Measurements from ENCODE around the gene HOXB4.

HOXB4 gene

DNA sequence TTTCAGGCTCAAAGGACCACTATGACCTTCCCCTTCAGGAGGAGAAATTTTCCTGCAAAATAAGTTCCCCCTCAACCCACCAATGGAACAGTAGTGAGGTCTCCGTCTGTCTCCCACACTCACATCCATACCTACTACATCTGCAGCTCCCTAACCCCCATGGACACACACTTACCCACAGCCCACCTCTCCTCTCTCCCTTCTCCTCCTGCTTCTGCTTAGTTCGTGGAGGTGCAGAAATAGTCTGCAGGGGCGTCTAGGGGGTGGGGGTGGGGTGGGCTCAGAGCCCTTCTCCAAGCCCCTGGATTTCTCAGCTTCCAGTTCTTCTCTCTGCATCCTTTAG, 8.9 kb downstream of the HOXB4 start:
- DNase-seq: no peak

DNA sequence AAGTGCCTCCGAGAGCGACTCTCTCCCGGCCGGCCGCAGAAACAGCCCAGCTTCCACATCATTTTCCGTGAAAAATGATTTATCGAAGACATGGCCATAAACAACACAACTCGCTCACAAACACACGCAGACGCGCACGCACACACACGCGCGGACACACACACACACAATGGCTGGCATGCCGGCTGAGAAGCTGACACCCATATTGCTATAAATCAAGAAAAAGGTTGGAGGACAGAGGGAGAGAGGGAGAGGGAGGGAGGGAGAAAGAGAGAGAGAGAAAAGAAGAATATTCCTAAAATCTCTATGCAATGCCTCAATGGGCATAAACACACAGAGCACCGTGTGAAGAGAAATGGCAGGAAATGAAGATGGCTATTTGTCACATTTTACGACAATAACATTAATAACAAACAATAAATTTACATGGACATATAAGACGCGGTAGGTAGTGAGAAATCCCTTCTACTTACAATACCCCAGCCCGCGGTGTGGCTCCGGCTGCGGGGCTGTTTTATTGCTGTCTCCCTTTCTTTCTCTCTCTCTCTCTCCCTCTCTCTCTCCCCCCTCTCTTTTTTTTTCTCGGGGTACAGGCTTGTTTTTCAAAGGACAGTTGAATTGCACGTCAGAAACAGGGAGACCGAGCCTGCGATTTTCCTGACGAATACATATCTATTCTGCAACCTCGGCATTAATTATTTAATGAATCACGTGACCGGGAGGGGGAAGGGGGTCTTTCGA, 9.5 kb downstream of the HOXB4 start:
- no peak for DNase-seq

DNA sequence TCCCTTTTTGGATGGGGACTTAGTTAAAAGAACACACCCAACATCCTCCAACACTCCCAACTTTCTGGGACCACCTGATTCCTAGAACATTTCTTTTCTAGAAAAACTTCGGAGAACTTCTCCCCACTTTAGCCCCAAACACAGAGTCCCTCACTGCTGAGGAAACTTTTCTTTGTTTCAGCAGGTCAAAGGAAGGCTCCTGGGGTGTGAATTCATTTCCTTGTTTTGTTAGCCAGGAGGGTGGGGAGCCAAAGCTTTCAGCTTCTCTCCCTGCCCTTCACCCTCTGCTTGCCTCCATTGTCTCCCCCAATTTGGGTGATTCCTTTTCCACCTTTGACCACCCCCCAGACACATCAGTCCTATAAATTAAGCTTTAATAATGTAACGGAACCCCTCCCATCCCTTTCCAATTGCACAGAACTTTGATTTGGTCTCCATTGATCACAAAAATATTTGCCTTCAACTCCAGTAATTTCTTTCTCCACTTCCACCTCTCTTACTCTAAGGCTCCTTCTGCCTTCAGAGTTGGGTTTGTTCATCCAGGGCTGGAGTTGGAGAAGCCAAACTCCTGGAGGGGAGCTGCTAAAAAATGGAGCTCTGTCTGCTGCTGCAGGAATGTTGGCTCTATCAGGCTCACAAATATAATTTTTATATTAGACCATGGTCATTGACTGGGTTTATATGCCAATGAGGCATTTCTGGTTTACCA, 10.3 kb downstream of the HOXB4 start:
- DNase-seq: no peak

DNA sequence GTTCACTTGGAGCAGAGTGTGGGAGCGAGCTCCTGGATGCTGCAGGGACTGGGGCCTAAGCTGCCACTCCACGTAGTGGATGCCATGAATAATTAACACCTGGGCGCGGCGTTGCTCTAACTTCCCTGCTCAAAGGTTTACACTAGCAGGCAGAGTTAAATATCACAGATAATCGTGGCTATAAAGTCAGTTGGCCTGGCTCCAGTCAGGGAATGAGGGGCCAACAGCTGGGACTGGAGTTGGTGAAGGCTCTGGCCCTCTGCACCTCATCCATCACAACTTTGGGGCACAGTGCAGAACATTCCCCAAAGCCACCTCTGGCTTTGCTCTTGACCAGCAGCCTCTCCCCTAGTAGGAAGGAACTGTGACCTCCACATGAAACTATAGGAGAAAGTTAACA, 10.9 kb downstream of the HOXB4 start:
- no peak for DNase-seq

DNA sequence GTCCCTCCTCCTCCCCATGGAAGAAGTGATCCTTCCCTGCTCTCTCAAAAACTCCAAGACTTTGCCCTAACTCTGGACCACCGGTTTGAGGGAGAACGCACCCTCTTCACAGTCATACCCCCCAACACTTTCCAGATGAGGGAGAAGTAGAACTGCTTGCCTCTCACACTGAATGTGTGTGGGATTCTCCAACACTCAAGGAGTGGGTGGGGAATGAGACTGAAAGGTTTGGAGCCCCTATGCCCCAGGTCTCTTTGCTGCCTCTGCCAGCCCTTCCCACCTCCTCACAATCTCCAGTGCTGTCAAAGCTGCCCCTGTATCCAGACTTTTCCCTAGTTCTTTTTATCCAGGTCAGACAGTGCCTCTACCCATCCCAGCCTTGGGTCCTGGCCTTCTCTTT, 11.4 kb downstream of the HOXB4 start:
- DNase-seq: no peak

DNA sequence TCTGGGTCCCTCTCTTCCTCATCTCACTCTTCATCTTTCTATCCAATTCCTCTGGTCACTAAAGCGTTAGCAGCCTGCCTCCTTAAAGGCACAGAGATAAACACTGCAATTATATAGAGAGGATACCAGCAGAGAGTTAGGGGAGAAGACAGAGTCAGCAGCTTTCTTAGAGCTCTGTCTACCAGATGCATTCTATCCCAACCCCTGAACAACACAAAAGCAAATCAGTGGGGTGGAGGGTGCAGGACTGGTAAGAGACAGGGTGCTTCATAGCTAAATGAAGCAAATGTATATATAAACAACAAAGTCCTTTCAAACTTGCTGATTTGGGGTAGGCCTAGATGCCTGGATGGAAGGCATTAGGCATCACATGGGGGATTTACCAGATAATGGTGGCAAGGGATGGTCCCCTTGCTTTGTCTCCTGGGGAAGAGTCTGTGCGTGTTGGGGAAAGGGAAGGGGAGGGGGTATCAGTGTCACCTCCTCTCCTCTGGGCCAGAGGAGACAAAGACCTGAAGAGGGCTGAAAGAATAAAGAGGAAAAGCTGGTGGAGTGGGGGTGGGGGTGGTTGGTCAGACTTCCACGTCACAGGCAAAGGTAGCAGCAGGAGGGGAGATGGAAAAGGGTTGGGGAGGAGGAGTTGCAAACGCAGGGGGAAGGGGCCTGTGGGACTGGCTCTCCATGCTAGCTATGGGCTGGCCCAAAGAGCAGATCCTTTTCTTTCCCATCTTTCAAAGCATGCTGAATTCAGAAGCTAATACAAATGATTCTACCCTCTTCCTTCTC, 12.0 kb downstream of the HOXB4 start:
- no peak for DNase-seq

DNA sequence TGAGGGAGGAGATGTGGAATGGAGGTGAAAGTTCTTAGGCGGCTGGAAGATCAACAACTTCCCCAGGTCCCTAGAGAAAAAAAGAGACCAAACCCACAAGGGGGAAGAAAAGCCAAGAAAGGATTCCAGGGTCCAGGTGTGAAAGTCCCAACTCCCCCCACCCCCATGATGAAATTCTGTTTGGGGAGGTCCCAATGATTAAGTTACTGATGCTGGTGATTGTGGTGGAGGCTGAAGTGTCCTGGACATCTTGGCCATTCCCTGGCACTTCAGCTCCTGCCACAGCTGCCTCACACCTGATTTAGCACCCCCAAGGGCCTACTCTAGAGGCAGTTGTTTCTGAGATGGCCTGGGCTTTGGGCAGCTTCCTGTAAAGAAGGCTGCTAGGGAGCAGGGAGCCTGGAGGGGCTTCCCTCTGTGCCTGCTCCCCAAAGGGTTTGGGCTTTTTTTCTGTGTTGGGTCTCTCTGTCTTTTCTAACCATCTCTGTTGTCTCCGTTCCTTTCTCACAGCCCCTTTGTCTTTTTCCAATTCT, 13.1 kb downstream of the HOXB4 start:
- no peak for DNase-seq

DNA sequence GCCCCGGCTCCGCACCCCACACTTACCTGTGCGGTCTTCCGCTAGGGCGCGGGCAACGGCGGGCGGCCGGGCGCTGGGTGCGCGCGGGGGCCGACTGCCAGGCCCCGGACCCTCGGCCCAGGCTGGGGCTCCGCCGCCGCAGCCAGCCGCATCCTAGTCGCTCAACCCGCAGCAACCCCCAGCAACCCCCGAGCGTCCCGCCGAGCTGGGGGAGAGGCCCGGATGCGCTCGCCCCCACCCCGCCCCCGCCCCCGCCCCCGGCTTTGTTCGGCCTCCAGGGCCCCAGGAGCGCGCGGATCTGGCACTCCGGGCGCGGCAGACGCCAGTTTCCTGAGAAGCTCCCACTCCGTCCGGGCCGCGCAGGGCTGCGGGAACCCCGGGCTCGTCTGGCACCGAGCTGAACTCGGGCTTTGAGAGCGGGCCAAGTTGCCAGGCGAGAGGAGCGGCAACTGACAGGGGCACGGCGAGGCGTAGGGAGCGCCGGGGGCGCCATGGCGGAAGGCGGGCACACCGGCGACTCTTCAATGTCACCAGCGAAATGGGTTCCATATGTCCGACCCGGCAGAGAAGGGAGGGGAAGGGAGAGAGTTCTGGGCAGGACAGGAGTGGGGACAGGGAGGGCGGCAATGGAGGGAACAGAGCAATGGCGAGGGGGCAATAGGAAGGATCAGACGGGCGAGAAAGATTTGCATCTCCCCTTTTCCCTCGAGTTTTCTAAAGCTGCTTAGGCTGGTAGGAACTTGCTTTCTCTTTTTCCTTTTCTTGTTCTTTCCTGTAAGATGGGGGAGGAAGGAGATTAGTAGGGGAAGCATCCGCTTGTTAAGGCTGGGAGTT, 13.7 kb downstream of the HOXB4 start:
- DNase-seq: no peak

DNA sequence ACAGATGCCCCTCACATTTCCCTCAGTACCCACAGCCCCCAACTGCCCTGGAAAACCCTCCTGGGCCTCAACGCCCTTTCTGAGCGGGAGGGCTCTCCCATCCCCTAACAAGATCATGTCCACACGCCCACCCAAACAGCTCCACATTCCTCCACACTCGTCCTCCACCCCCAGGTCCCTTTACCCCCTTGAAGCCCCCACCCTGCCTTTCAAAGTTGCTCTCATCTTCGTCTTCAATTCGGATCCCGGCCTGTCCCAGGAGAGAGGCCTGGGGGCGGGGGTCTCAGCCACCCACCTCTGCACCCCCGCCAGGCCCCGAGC, 14.3 kb downstream of the HOXB4 start:
- no peak for DNase-seq

DNA sequence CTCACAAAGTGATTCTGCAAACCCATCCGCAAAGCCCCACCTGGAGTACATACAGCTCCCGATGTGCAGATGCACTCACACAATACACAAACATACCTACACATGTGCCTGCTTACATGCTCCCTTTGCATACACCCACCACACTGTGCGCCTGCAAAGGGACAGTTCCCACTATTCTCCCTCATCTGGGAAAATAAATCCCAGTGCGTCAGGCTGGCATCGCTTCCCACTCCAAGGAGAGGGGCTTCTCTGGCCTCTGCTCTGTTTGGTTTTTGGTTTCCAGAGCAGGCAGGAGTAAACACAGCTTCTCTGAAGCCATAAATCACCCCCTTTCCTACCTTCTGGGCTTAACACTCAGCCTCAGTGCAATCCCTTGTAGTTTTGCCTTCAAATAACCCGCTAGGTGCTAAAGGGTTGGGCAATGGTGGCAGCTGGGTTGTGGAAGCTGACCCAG, 14.7 kb downstream of the HOXB4 start:
- no peak for DNase-seq

DNA sequence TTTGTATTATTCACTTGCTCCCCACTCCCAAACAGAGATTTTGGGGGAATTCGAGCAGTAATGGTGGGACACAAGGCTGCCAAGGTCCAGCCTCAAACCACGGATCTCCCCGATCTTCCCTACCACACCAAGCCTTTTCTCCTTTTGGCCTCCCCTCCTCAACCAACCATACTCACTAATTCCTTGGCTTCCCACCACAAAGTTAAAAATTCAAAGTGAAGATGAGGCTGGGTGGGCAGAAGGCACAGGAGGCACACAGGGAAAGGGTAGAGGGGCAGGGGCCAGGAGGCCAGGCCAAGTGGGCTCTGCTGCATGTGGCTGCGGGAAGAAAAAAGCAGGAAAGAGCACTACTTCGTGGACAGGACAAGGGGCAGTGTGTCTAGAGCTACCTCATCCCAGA, 15.2 kb downstream of the HOXB4 start:
- no peak for DNase-seq

DNA sequence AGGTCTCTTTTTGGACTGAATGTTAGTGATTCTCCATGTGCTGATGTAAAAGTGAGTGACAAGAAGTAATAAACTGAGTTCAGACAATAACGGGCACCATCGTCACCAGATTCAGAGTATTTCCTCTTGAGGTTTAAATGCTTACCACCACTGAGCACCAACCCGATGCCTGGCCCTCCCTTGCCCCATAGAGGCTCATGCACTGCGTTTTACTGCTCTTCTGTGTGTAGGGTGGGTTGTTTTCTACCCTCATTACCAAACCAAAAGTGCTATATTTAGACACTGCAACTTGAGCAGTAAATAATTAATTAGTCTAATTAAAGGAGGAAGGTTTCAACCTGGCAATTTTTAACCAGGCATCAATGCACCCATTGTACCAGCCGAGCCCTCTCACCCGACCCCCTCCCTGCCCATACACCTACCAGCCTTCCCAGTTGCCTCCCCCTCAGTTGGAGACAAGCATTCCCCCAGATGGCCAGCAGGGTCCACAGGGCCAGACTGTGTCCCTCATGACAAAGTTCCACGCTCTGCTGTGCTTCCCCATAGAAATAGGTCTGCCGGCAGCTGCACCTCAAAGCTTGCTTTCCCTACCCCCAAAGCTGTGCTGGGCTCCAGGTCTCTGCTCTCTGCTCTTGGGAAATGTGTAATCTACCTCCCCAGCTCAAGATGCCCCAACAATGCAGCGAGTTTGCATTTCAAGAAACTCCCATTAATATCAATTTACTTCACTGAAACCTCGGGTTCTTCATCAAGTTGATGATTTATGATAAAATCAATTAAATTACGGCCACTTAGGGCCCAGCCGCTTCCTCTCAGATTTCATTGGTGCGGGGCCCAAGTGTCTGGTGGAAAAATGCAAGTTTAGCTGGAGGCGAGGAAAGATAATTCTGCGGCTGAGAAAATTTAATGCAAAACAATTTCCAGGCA, 16.0 kb downstream of the HOXB4 start:
- DNase-seq: no peak

DNA sequence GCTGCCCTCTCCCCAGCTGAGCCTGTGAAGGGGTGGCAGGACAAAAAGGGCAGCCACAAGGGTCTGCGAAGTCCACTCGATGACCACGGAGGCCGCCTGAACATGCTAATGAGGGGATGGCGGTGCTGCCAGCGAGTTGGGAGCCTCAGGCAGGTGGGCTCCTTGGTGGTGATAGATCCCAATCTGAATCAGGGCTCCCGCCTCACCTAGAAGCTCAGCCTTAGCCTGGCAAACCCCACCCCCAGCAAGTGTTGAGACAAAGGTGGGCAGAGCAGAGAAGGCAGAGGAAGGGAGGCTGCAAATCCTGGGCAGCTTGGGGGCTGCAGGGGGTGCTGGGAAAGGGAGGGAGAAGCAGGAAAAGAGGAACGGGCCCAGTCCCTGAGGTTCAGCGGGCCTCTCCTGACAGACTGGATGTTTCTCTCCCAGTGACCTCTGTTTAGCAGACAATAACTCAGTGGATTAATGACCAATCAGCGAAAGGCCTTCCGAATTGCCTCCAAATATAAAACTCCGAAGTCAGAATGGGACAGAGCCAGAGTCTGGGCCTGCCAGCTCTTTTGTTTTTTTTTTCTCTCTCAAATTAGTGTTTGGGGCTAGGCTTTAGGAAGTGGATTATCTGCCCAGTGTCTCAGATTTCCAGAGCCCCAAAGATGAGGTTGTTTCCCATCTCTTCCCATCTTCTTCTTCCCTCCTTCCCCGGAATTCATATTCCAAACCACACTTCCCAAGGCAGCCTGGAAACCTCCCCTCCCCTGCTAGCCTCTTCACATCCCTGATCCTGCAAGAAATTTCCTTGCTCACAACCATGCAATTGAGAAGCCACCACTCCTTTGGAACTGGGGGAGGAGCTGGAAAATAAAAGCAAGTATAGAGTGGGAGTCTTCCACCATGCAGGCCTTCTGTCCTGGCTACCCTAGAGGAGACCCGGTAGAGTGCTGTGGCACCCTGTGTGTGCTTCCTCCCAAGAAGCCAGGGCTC, 18.0 kb downstream of the HOXB4 start:
- DNase-seq: no peak

DNA sequence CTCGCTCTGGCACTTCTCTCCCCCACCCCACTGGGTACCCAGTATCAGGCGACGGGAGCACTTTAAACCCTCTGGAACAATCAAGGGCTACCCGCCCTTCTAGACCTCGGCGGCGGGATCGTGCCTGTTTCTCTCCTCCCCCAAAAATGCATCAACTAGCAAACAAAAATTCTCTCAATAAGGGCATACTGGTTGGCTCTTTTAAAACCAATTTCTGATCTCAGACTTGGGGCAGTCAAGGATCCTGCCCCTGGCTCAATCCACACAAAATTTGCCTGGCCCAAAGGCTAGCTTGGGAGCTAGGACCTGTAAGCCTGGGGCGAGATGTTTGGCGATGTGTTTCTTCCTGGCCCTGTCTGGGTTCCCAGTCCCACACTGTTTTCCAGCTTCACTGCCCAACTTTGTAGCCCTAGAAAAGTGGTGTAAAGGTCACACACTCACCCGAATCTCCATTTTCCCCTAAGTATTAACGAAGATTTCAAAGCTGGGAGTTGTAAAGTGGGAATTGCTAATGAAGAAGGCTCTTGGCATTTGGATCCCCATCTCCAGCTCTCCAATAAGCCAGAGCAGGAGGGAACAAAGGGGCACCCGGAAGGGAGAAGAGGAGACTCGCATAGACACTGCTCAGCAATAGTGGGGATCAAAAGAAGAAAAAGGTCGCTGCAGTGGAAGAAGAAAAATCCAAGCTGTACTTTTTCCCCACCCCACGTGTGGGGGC, 18.9 kb downstream of the HOXB4 start:
- no peak for DNase-seq

DNA sequence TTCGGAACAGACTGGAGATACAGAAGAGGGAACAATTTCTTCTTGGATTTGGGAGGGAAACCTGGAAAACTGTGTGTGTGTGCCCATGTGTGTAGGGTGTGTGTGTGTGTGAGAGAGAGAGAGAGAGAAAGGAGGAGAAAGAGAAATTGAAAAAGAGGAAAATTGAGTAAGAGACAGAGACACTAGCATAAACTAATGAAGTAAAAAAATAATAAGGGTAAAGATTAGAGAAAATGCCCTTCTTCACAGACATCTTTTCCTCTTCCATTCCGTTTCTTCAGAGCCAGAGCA, 19.4 kb downstream of the HOXB4 start:
- no peak for DNase-seq

DNA sequence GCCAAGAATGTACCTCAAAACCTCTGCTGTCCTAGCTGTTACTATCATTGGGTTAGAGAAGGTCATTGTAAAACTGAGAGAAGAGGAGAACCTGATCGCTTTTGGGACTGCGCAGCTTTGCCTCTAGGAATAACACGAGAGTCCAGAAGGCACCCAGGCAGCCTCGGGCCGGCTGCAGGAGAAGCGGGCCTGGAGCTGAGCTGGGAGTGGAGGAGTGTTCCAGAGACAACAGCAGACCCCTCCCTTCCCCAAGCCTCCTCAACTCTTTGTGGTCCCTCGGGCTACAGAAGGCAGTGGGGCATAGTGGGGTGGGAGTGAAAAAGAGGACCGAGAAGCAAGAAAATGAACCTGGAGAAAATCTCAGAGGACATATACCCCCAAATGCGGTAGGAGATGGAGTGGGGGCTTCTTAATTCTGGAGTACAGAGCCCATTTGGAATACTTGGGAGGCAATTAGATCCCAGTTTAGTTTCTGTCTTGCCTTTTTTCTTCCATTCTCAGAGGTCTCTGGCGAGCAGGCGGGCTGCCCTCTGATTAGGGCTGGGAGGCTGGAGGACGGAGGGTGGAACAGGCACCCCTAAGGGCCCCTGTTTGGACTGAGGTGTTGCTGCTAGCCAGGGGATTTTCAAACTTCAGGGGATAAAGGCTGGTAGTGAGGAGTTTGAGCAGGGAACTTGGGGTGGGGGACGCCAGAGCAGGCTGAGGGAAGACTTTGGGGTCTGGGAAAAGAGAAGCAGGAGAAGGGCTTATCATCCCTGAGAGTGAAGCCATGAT, 19.9 kb downstream of the HOXB4 start:
- no peak for DNase-seq

DNA sequence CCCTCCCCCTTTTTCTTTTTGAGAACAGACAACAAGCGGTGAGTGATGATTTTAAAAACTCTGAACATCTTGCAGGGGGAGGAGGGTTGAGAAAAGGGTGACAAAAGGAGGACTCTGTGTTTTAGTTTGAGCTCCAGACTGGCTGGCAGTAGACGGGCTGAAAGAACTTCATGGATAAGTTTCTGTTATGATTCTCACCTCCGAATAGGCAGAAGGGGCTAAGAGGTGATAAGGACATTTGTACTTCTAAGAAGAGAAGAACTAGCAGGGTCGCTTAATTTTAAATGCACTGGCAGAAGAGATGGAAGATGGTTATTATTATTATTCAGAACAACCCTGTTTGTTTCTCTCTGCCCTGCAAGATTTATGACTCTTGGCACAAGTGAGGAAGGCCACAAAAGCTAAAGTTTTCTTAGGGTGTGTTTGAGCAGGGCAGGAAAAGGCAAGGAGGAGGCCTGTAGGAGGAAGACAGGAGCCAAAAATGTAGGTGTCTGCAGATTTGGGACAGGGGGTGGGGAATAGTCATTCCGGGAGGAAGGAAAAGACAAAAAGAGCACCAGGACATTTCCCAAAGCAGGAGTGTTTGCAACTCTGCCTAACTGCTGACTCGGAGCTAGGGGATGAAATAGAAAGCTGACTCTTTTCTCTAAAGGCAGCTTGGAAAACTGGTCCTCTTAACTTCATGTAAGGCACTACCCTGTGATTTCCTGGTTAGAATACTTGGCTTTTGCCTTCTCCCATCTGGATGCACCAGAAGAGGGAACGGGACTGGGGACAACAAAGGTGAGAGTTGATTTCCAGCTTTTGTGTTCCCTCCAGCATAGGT, 21.4 kb downstream of the HOXB4 start:
- DNase-seq: no peak

DNA sequence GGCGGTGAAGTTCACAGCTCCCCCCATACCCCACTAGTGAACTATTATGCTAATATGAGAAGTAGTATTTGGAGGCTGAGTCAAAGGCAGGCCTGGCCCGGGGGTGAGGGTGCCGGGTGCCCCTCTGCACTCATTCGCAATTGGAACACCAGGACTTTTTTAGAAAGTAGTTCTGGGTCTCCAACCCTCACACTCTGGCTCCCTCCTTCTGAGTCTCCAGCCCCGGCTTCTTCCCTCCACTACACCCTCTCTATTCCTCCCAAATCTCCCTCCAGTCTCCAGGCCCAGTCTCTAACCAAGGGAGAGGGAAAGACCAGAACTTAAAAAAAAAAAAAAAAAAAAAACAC, 21.9 kb downstream of the HOXB4 start:
- DNase-seq: no peak

Measured in NCI-H1417 treated with DMSO at 0.1 percent for 48 hours (cell line).